Measurements from ENCODE around the gene SENP6.
"Not testable (repeated sequence)": the region's sequence is repeated elsewhere in the genome, so short reads cannot be mapped to it uniquely, and the experiment has no call there.

The SENP6 gene

DNA sequence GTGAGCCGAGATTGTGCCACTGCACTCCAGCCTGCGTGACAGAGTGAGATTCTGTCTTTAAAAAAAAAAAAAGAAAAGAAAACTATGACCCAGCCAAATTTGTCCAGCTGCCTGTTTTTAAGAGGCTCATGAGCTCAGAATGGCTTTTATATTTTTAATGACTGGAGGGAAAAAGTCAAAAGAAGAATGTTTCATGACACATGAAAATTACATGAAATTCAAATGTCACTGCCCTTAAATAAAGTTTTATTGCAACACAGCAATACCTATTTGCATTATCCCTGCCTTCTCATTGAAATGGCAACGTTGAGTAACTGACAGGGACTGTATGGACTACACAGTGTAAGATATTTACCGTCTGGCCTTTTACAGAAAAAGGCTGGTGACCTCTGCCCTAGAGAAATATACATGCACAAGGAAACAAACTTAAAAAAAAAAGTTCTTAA, 11.4 kb downstream of the SENP6 start:
- Histone ChIP-seq H3K36me3 (ENCODE audit: insufficient read depth, low read length) (no peaks in the 10 kb centered on the region), H3K9ac (ENCODE audit: low read depth, low read length) (no peak overlapping the region), H3K4me1 (ENCODE audit: insufficient read depth, low read length) (peaks cover 21% of the 10 kb centered on the region), H3K9me3 (ENCODE audit: control insufficient read depth, insufficient read depth, low read length) (no peaks in the 10 kb centered on the region)

DNA sequence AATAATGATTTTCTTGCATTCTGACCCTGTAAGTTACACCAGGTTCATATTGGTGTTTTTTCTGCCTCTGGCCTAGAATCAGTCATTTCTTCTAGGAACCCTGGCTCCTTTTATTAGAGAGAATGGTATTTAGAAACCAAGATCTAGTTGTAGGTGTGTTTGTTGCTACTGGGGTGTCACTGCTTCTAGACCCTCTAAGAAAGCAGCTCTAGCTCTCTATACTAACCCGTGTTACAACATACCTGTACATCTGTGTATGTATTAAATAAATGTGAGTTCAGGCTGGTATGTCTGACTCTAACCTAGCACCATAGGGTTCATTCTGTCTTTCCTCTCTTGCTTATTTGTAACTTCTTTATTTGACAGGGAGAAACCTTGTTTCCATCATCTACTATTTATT, 16.8 kb downstream of the SENP6 start:
- H3K9ac ChIP-seq (ENCODE audit: low read depth, low read length), result no peak overlapping the region
- H3K9me3 ChIP-seq (ENCODE audit: control insufficient read depth, insufficient read depth, low read length), result 0 out of 2 replicates have a peak, but pooled peaks cover 3% of the 10 kb centered on the region
- H3K36me3 ChIP-seq (ENCODE audit: insufficient read depth, low read length), result no peaks in the 10 kb centered on the region
- no peaks in the 10 kb centered on the region for H3K4me1 ChIP-seq (ENCODE audit: insufficient read depth, low read length)

DNA sequence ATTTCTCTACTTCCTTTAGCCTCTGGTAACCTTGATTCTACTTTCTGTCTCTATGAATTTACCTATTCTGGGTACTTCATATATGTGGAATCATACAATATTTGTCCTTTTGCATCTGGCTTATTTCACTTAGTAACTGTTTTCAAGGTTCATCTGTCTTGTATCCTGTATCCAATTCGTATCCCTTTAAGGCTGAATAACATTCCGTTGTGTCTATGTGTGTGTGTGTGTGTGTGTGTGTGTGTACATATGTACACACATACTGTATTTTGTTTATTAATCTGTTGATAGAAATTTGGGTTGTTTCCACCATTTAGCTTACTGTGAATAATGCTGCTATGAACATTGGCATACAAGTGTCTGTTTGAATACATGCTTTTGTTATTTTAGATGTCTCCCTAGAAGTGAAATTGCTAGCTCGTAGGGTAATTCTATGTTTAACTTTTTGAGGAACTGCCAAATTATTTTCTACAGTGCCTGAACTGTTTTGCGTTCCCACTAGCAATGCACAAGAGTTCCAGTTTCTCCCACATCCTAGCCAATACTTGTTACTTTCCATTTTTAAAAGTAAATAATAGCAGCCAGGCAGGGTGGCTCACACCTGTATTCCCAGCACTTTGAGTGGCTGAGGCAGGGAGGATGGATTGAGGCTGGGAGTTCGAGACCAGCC, 17.7 kb downstream of the SENP6 start:
- Histone ChIP-seq H3K36me3 (ENCODE audit: insufficient read depth, low read length) (no peaks in the 10 kb centered on the region), H3K9ac (ENCODE audit: low read depth, low read length) (no peak overlapping the region), H3K4me1 (ENCODE audit: insufficient read depth, low read length) (no peaks in the 10 kb centered on the region), H3K9me3 (ENCODE audit: control insufficient read depth, insufficient read depth, low read length) (0 out of 2 replicates have a peak, but pooled peaks cover 3% of the 10 kb centered on the region)

- Histone ChIP-seq H3K4me1 (ENCODE audit: insufficient read depth, low read length) (no peaks in the 10 kb centered on the region), H3K36me3 (ENCODE audit: insufficient read depth, low read length) (no peaks in the 10 kb centered on the region), H3K9ac (ENCODE audit: low read depth, low read length) (no peak overlapping the region), H3K9me3 (ENCODE audit: control insufficient read depth, insufficient read depth, low read length) (0 out of 2 replicates have a peak, but pooled peaks cover 3% of the 10 kb centered on the region)
These were observed 19.0 kb downstream of the SENP6 start for GRCh38 chr6:75620381-75621304.

DNA sequence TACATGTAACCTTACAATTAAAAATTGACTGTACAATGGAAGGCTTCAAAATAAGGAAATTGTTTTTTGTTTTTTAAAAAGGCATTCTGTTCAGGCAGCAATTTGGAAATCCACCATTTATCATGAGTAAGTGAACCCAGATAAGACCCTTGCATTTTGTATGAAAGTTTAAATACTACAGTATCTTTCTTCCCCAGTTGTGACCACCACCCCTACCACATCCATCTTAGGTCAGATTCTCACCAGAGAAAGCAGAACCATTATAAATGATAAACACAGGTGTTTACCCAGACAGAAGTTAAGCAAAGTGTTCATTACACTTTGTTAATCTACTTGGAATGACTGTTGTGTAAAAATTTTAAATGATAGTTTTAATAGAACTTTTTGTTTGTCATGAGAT, 20.2 kb downstream of the SENP6 start:
- Histone ChIP-seq H3K9me3 (ENCODE audit: control insufficient read depth, insufficient read depth, low read length) (0 out of 2 replicates have a peak, but pooled peaks cover 3% of the 10 kb centered on the region), H3K9ac (ENCODE audit: low read depth, low read length) (no peak overlapping the region), H3K4me1 (ENCODE audit: insufficient read depth, low read length) (no peaks in the 10 kb centered on the region), H3K36me3 (ENCODE audit: insufficient read depth, low read length) (no peaks in the 10 kb centered on the region)

GRCh38 chr6:75623491-75623890, 21.8 kb downstream of the SENP6 start:
- 0 out of 2 replicates have a peak, but pooled peaks cover 3% of the 10 kb centered on the region for H3K36me3 ChIP-seq (ENCODE audit: insufficient read depth, low read length)
- no peaks in the 10 kb centered on the region for H3K4me1 ChIP-seq (ENCODE audit: insufficient read depth, low read length)
- no peak overlapping the region for H3K9ac ChIP-seq (ENCODE audit: low read depth, low read length)
- 0 out of 2 replicates have a peak, but pooled peaks cover 1% of the 10 kb centered on the region for H3K9me3 ChIP-seq (ENCODE audit: control insufficient read depth, insufficient read depth, low read length)

DNA sequence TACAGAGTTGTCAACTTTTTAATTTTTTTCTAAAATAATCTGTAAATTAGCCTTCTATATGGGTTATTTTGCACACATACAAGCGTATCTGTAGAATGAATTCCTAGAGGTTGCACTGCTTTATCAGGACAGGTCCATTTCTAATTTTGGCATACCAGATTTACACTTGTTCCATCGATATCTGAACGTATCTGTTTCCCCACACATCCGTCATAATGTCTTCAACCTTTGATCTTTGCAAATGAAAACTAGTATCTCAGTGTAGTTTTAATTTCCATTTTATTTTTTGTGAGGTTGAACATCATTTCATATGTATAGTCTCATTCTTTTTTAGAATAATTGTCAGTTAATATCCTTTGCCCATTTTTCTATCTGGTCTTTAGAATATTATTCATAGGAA, 22.7 kb downstream of the SENP6 start:
- H3K9me3 ChIP-seq (ENCODE audit: control insufficient read depth, insufficient read depth, low read length), result no peaks in the 10 kb centered on the region
- no peak overlapping the region for H3K9ac ChIP-seq (ENCODE audit: low read depth, low read length)
- 0 out of 2 replicates have a peak, but pooled peaks cover 3% of the 10 kb centered on the region for H3K36me3 ChIP-seq (ENCODE audit: insufficient read depth, low read length)
- no peaks in the 10 kb centered on the region for H3K4me1 ChIP-seq (ENCODE audit: insufficient read depth, low read length)

DNA sequence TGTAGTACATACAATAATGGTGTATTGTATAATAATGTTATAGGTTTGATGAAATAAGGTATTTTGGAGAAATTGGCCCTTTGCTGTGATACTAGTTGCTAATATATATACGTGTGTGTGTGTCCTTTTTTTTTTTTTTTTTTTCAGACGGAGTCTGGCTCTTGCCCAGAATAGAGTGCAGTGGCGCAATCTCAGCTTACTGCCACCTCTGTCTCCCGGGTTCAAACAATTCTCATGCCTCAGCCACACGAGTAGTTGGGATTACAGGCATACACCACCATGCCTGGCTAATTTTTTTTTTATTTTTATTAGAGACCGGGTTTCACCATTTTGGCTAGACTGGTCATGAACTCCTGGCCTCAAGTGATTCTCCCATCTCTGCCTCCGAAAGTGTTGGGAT, 23.3 kb downstream of the SENP6 start:
- Histone ChIP-seq H3K4me1 (ENCODE audit: insufficient read depth, low read length) (no peaks in the 10 kb centered on the region), H3K36me3 (ENCODE audit: insufficient read depth, low read length) (0 out of 2 replicates have a peak, but pooled peaks cover 3% of the 10 kb centered on the region), H3K9me3 (ENCODE audit: control insufficient read depth, insufficient read depth, low read length) (no peaks in the 10 kb centered on the region), H3K9ac (ENCODE audit: low read depth, low read length) (no peak overlapping the region)

GRCh38 chr6:75626561-75626960, 24.9 kb downstream of the SENP6 start:
- H3K9ac ChIP-seq (ENCODE audit: low read depth, low read length), result no peak overlapping the region
- H3K36me3 ChIP-seq (ENCODE audit: insufficient read depth, low read length), result 0 out of 2 replicates have a peak, but pooled peaks cover 3% of the 10 kb centered on the region
- H3K4me1 ChIP-seq (ENCODE audit: insufficient read depth, low read length), result no peaks in the 10 kb centered on the region
- no peaks in the 10 kb centered on the region for H3K9me3 ChIP-seq (ENCODE audit: control insufficient read depth, insufficient read depth, low read length)

DNA sequence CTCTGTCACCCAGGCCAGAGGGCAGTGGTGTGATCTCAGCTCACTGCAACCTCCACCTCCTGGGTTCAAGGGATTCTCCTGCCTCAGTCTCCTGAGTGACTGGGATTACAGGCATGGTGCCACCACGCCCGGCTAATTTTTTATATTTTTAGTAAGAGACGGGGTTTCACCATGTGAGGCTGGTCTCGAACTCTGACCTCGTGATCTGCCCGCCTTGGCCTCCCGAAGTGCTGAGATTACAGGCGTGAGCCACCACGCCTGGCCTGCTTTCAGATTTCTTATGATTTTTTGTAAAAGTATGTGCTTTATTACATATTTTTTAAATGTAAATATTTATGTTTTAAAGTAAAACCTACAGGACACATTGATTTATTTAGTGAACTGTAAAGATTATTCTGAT, 26.0 kb downstream of the SENP6 start:
- not testable (repeated sequence) for H3K9me3 ChIP-seq (ENCODE audit: control insufficient read depth, insufficient read depth, low read length); H3K4me1 ChIP-seq (ENCODE audit: insufficient read depth, low read length); H3K36me3 ChIP-seq (ENCODE audit: insufficient read depth, low read length); H3K9ac ChIP-seq (ENCODE audit: low read depth, low read length)

DNA sequence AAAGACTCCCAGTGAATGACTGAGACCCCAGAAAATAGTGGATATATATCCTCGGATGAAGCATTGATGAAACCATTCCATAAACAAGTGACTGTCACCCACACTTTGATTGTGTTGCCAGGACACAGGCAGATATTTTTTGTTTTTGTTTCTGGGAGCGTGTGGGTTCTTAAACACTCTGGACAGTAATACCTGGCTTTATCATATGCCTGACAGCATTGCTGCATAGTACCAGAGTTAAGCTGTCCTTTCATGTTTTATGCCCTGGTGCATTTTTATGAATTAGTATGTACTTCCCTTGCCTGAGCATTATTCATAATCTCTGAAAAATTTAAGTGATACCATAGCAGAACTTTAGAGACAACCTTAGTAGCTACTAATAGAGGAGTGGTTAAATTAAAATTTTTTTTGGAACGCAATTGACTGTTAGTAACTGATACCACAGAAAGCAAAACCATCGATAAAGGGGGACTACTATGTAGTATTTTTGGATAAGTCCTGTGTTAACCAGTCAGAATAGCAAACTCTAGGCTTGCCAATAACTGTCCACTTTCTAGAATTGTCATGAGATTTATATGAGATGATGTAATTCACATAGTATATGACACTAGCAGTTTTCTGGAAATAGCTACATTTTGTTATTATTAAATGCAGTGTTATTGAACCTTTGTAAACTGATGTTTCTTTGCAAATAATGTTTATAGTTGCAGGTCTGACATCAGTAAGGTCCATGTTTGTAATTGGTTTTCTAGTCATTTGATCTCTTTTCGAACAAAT, 30.4 kb downstream of the SENP6 start:
- Histone ChIP-seq H3K9ac (ENCODE audit: low read depth, low read length) (no peak overlapping the region), H3K9me3 (ENCODE audit: control insufficient read depth, insufficient read depth, low read length) (no peaks in the 10 kb centered on the region), H3K36me3 (ENCODE audit: insufficient read depth, low read length) (0 out of 2 replicates have a peak, but pooled peaks cover 5% of the 10 kb centered on the region), H3K4me1 (ENCODE audit: insufficient read depth, low read length) (no peaks in the 10 kb centered on the region)

DNA sequence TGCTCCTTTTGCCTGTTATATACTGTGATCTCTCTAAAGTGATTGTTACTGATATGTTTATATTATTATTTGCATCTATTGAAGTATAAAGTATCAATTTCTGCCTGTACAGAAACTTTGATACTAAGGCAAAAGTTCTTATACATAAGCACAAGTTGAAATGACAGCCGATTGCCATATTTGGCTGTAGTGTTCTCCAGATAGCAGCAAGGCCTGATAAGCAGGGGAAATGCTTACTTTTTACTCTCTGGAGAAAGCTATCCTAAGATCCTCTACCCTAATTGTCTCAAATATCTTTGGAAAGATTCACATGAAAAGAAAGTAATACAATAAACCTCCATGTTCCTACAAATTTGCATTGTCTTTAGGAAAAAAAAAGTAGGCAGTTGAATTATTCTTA, 31.4 kb downstream of the SENP6 start:
- no peak overlapping the region for H3K9ac ChIP-seq (ENCODE audit: low read depth, low read length)
- peaks cover 2% of the 10 kb centered on the region; the same call in 1 of the 2 replicates for H3K36me3 ChIP-seq (ENCODE audit: insufficient read depth, low read length)
- H3K9me3 ChIP-seq (ENCODE audit: control insufficient read depth, insufficient read depth, low read length), result no peaks in the 10 kb centered on the region
- no peaks in the 10 kb centered on the region for H3K4me1 ChIP-seq (ENCODE audit: insufficient read depth, low read length)

- Histone ChIP-seq H3K36me3 (ENCODE audit: insufficient read depth, low read length) (peaks cover 4% of the 10 kb centered on the region; the same call in 1 of the 2 replicates), H3K9me3 (ENCODE audit: control insufficient read depth, insufficient read depth, low read length) (no peaks in the 10 kb centered on the region), H3K4me1 (ENCODE audit: insufficient read depth, low read length) (no peaks in the 10 kb centered on the region), H3K9ac (ENCODE audit: low read depth, low read length) (no peak overlapping the region)
These were observed 40.6 kb downstream of the SENP6 start for GRCh38 chr6:75642311-75642710.

GRCh38 chr6:75643173-75643572, 41.5 kb downstream of the SENP6 start:
- Histone ChIP-seq H3K36me3 (ENCODE audit: insufficient read depth, low read length) (peaks cover 4% of the 10 kb centered on the region; the same call in 1 of the 2 replicates), H3K9me3 (ENCODE audit: control insufficient read depth, insufficient read depth, low read length) (no peaks in the 10 kb centered on the region), H3K4me1 (ENCODE audit: insufficient read depth, low read length) (no peaks in the 10 kb centered on the region), H3K9ac (ENCODE audit: low read depth, low read length) (no peak overlapping the region)
